ENCODE data around the gene ZNF695. TPM values are rescaled to one million over a fixed set of nuclear protein-coding genes. Genes with fewer than 3 reads are reported as not detected.

The ZNF695 gene
- polyA plus RNA-seq, 1 of the 3 experiments (the other 2 are of a cell fraction), result 3.2 TPM

- TF ChIP-seq USF2 (IDR thresholded peaks at IDR 0.05; ENCODE audit: borderline replicate concordance, low read depth, low read length) (no peak), TCF12 (IDR thresholded peaks at IDR 0.05) (no peak), CHD2 (IDR thresholded peaks at IDR 0.05; ENCODE audit: low read length, partially characterized antibody) (peak; percentile 88)
These were observed at the start of gene ZNF695 (continued) for GRCh38 chr1:247007511-247008405.

GRCh38 chr1:247056071-247056470 lies 48.2 kb upstream of the ZNF695 start:
- no peak for DNase-seq
- H4K20me1 ChIP-seq (ENCODE audit: insufficient read depth), result no peaks in the 10 kb centered on the region
- TF ChIP-seq RXRA (IDR thresholded peaks at IDR 0.05; ENCODE audit: borderline replicate concordance, low read depth) (no peak), GABPA (IDR thresholded peaks at IDR 0.05; ENCODE audit: low read depth) (no peak), ELF1 (IDR thresholded peaks at IDR 0.05) (no peak), PBX3 (IDR thresholded peaks at IDR 0.05) (no peak), ZBTB33 (IDR thresholded peaks at IDR 0.05; ENCODE audit: borderline replicate concordance, low read depth) (no peak), POLR2AphosphoS5 (IDR thresholded peaks at IDR 0.05; ENCODE audit: low read depth, low read length) (no peak), MXI1 (IDR thresholded peaks at IDR 0.05; ENCODE audit: low read depth, low read length) (no peak), RAD21 (IDR thresholded peaks at IDR 0.05; ENCODE audit: low read length) (no peak), SIN3A (IDR thresholded peaks at IDR 0.05; ENCODE audit: borderline replicate concordance, low read depth, low read length) (no peak), RFX5 (IDR thresholded peaks at IDR 0.05; ENCODE audit: low read length) (no peak), IRF3 (IDR thresholded peaks at IDR 0.05; ENCODE audit: low read depth, low read length) (no peak), USF2 (IDR thresholded peaks at IDR 0.05; ENCODE audit: borderline replicate concordance, low read depth, low read length) (no peak), EZH2phosphoT487 (IDR thresholded peaks at IDR 0.05; ENCODE audit: borderline replicate concordance, low read depth) (no peak)
- 0 out of 4 replicates have a peak overlapping the region, but pooled peaks of 1 of the 2 experiments have one; percentile 8 for H3K4me3 ChIP-seq (ENCODE audit: low read depth in 2 of 2, low read length in 1 of 2)
- peaks cover 23% of the 10 kb centered on the region; the same call in 1 of the 2 replicates for H3K79me2 ChIP-seq (ENCODE audit: insufficient read depth)
- H3K4me1 ChIP-seq (ENCODE audit: control insufficient read depth in 1 of 2, insufficient read depth in 2 of 2, low read depth in 1 of 2, low read length in 1 of 2), result no peaks in the 10 kb centered on the region
- no peak overlapping the region for H3K9ac ChIP-seq
- POLR2A ChIA-PET, result no interaction called here
- no peak overlapping the region for H2AFZ ChIP-seq (ENCODE audit: low read depth)
- peaks cover 20% of the 10 kb centered on the region; the same call in 1 of the 2 replicates for H3K9me3 ChIP-seq
- no peaks in the 10 kb centered on the region for H3K9me2 ChIP-seq
- 87% methylated on average over 2 of the region's 2 CpGs for WGBS (ENCODE audit: low lambda C conversion rate)
- no peak overlapping the region for H3K27ac ChIP-seq (ENCODE audit: low read depth in 2 of 2, low read length in 1 of 2)
- CTCF ChIA-PET, result no interaction called here
- H3K27me3 ChIP-seq (ENCODE audit: insufficient read depth), result no peaks in the 10 kb centered on the region
- H3F3A ChIP-seq (replicated peaks; ENCODE audit: insufficient read depth), result peaks cover 8% of the 10 kb centered on the region
- H3K36me3 ChIP-seq (replicated peaks in 1 of 2; ENCODE audit: control insufficient read depth in 1 of 2, insufficient read depth in 2 of 2, low read length in 1 of 2), result no peaks in the 10 kb centered on the region
- no peak overlapping the region for H3K4me2 ChIP-seq
